Measurements from ENCODE around the gene C19orf33.

DNA sequence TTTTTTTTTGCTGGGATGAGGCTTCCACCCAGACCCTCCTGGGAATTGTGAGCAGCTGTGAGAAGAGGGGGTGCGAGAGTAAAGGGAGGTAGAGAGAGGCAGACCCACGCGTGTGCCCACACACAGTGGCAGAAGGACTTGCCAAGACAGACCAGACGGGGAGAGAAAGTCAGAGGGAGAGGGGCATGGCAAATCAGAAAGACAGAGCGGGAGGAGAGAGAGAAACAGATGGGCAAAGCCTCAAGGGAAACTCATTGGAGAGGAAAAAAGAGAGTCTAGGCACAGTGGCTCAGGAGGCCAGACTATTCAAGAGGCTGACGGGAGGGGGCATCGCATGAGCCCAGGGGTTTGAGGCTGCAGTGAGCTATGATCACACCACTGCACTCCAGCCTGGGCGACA, 48.6 kb downstream of the C19orf33 start:
- TF ChIP-seq, protein P1, sequence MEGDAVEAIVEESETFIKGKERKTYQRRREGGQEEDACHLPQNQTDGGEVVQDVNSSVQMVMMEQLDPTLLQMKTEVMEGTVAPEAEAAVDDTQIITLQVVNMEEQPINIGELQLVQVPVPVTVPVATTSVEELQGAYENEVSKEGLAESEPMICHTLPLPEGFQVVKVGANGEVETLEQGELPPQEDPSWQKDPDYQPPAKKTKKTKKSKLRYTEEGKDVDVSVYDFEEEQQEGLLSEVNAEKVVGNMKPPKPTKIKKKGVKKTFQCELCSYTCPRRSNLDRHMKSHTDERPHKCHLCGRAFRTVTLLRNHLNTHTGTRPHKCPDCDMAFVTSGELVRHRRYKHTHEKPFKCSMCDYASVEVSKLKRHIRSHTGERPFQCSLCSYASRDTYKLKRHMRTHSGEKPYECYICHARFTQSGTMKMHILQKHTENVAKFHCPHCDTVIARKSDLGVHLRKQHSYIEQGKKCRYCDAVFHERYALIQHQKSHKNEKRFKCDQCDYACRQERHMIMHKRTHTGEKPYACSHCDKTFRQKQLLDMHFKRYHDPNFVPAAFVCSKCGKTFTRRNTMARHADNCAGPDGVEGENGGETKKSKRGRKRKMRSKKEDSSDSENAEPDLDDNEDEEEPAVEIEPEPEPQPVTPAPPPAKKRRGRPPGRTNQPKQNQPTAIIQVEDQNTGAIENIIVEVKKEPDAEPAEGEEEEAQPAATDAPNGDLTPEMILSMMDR (conservative IDR thresholded peaks at IDR 0.05; ENCODE audit: low read depth, low read length), result no peak
- TF ChIP-seq EZH2 (IDR thresholded peaks at IDR 0.05; ENCODE audit: borderline replicate concordance, low read depth, low read length, poor library complexity, severe bottlenecking), result no peak

Data from A673 (cell line).